NCI-H748 treated with DMSO at 0.1 percent for 48 hours (cell line): ENCODE measurements around the gene SPTSSB.

Experiments used
- DNase-seq: peaks from one replicate; lab custom pipeline; 2025; lab: John Stamatoyannopoulos, UW

Gene SPTSSB

GRCh38 chr3:161390200-161390599 is 18.9 kb upstream of the SPTSSB start:
- DNase-seq, result no peak

GRCh38 chr3:161389445-161390035 is 18.2 kb upstream of the SPTSSB start:
- DNase-seq, result no peak

GRCh38 chr3:161388855-161389254 is 17.5 kb upstream of the SPTSSB start:
- DNase-seq, result no peak

- peak; percentile 2 for DNase-seq
These were observed 15.9 kb upstream of the SPTSSB start for GRCh38 chr3:161386991-161387770.

- peak; percentile 69 for DNase-seq
These were observed 1.3 kb upstream of the SPTSSB start for GRCh38 chr3:161372321-161373260.

- no peak for DNase-seq
These were observed 1.8 kb downstream of the SPTSSB start for GRCh38 chr3:161369531-161369930.

GRCh38 chr3:161366094-161366493 is 5.2 kb downstream of the SPTSSB start:
- DNase-seq, result no peak

- DNase-seq, result no peak
These were observed 12.8 kb downstream of the SPTSSB start for GRCh38 chr3:161358488-161358887.

- DNase-seq, result no peak
These were observed 15.0 kb downstream of the SPTSSB start for GRCh38 chr3:161356287-161356686.

GRCh38 chr3:161355508-161355907 is 15.8 kb downstream of the SPTSSB start:
- no peak for DNase-seq

- DNase-seq, result no peak
These were observed 16.8 kb downstream of the SPTSSB start for GRCh38 chr3:161354554-161354953.

GRCh38 chr3:161351330-161351729 is 20.0 kb downstream of the SPTSSB start:
- no peak for DNase-seq

GRCh38 chr3:161350916-161351315 is 20.4 kb downstream of the SPTSSB start:
- no peak for DNase-seq

GRCh38 chr3:161349529-161350312 is 21.6 kb downstream of the SPTSSB start:
- DNase-seq, result no peak

- DNase-seq, result no peak
These were observed 22.4 kb downstream of the SPTSSB start for GRCh38 chr3:161348796-161349400.

- DNase-seq, result no peak
These were observed 23.6 kb downstream of the SPTSSB start for GRCh38 chr3:161347726-161348125.

GRCh38 chr3:161345023-161345422 is 26.3 kb downstream of the SPTSSB start:
- DNase-seq, result no peak

- no peak for DNase-seq
These were observed 27.3 kb downstream of the SPTSSB start for GRCh38 chr3:161343986-161344385.

- DNase-seq, result no peak
These were observed 27.8 kb downstream of the SPTSSB start for GRCh38 chr3:161343540-161343939.

- DNase-seq, result no peak
These were observed 28.7 kb downstream of the SPTSSB start for GRCh38 chr3:161342629-161343028.
